SK-N-SH treated with all-trans-retinoic acid at 6 μM for 48 hours (cell line): ENCODE data around the gene STIL.

Source experiments
- ESRRG ChIP-seq: fragments of 250-450 bp; sonication (Bioruptor Pico); IDR thresholded peaks from 2 replicates; pipeline ENCODE4 v1.6.1; 2021; ENCODE audit warnings: mild to moderate bottlenecking
- ISL1 ChIP-seq: fragments of 250-450 bp; sonication (Bioruptor Pico); IDR thresholded peaks from 2 replicates; pipeline ENCODE4 v2.1.2; 2022; ENCODE audit warnings: mild to moderate bottlenecking, moderate library complexity
- OSR1 ChIP-seq: fragments of 250-450 bp; sonication (Bioruptor Pico); IDR thresholded peaks from 2 replicates; pipeline ENCODE4 v1.8.0; 2022; ENCODE audit warnings: moderate library complexity, mild to moderate bottlenecking, inconsistent platforms
- PATZ1 ChIP-seq: fragments of 250-450 bp; sonication (Bioruptor Pico); IDR thresholded peaks from 2 replicates; pipeline ENCODE4 v1.8.0; 2020; ENCODE audit warnings: mild to moderate bottlenecking, moderate library complexity, borderline replicate concordance
- SNAI2 ChIP-seq: fragments of 250-450 bp; sonication (Bioruptor Pico); IDR thresholded peaks from 2 replicates; pipeline ENCODE4 v1.5.0; 2020; ENCODE audit warnings: mild to moderate bottlenecking, moderate library complexity
- TCF4 ChIP-seq: fragments of 250-450 bp; sonication (Bioruptor Pico); IDR thresholded peaks from 2 replicates; pipeline ENCODE4 v1.8.0; 2021; ENCODE audit warnings: mild to moderate bottlenecking, moderate library complexity, borderline replicate concordance
- ZC3H10 ChIP-seq: fragments of 250-450 bp; sonication (Bioruptor Pico); IDR thresholded peaks from 2 replicates; pipeline ENCODE4 v1.5.1; 2021; ENCODE audit warnings: mild to moderate bottlenecking, moderate library complexity
- ZFP3 ChIP-seq: fragments of 250-450 bp; sonication (Bioruptor Pico); IDR thresholded peaks from 2 replicates; pipeline ENCODE4 v1.5.0; 2020; ENCODE audit warnings: mild to moderate bottlenecking, moderate library complexity
- ZNF70 ChIP-seq: fragments of 450-650 bp; formaldehyde crosslinking; IDR thresholded peaks from 2 replicates; pipeline ENCODE4 v1.5.0; 2020; ENCODE audit warnings: mild to moderate bottlenecking, moderate library complexity

- TF ChIP-seq TCF4 (no peak), ESRRG (no peak), PATZ1 (no peak), ISL1 (CRISPR knock-in tag) (no peak), ZNF70 (CRISPR knock-in tag) (no peak), ZC3H10 (CRISPR knock-in tag) (no peak), OSR1 (no peak), ZFP3 (CRISPR knock-in tag) (no peak), SNAI2 (CRISPR knock-in tag) (no peak)
Observed at GRCh38 chr1:47235806-47236205, 78.1 kb downstream of the STIL start.
